Fibroblast of lung (primary cell): Measurements from ENCODE around the gene LPP.

Experiments
- EZH2 ChIP-seq: IDR thresholded peaks from 2 replicates; pipeline ENCODE4 v1.5.1; 2012; ENCODE audit warnings: low read length, control low read depth, mild to moderate bottlenecking; ENCODE audit errors: missing control alignments
- TF ChIP-seq, protein P1 (sequence below), 2 donors: IDR thresholded peaks in 1 of 2; conservative IDR thresholded peaks in 1 of 2; 1 replicate in 1 of 2; 2 replicates in 1 of 2; pipeline ENCODE4 v1.5.1; 2011 to 2012; ENCODE audit warnings: low read length in 2 of 2, control low read depth in 1 of 2, inconsistent platforms in 1 of 2, low read depth in 1 of 2, mild to moderate bottlenecking in 1 of 2

DNA sequence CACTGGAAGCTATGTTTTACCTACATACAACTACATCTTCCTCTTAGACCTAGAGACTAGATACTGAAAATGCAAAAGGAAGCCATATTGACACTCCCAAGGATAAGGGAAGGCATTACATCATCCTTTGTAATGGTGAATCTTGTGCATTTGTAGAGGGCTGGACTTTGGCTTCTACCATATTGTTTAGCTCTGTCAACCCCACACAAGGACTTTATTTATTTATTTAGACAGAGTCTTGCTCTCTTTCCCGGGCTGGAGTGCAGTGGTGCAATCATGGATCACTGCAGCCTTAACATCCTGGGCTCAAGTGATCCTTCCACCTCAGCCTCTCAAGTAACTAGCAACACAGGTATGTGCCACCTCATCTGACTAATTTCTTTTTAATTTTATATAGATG, 686.3 kb downstream of the LPP start:
- TF ChIP-seq, protein P1, sequence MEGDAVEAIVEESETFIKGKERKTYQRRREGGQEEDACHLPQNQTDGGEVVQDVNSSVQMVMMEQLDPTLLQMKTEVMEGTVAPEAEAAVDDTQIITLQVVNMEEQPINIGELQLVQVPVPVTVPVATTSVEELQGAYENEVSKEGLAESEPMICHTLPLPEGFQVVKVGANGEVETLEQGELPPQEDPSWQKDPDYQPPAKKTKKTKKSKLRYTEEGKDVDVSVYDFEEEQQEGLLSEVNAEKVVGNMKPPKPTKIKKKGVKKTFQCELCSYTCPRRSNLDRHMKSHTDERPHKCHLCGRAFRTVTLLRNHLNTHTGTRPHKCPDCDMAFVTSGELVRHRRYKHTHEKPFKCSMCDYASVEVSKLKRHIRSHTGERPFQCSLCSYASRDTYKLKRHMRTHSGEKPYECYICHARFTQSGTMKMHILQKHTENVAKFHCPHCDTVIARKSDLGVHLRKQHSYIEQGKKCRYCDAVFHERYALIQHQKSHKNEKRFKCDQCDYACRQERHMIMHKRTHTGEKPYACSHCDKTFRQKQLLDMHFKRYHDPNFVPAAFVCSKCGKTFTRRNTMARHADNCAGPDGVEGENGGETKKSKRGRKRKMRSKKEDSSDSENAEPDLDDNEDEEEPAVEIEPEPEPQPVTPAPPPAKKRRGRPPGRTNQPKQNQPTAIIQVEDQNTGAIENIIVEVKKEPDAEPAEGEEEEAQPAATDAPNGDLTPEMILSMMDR (conservative IDR thresholded peaks at IDR 0.05 in 1 of 2, IDR thresholded peaks at IDR 0.05 in 1 of 2; ENCODE audit: low read depth in 1 of 2, low read length in 2 of 2), result no peak
- TF ChIP-seq EZH2, result no peak
